Skeletal muscle satellite cell (primary cell): ENCODE results near the gene GPBP1.
"Not testable (repeated sequence)": the region's sequence is repeated elsewhere in the genome, so short reads cannot be mapped to it uniquely, and the experiment has no call there.

Source experiments
- H3K27me3 ChIP-seq: 2 replicates; pipeline ENCODE4 v1.7.0; 2013; ENCODE audit warnings: low read length; ENCODE audit not compliant: control insufficient read depth, insufficient read depth
- H3K36me3 ChIP-seq: 2 replicates; pipeline ENCODE4 v1.7.0; 2013; ENCODE audit warnings: mild to moderate bottlenecking, control low read depth, low read length; ENCODE audit not compliant: insufficient read depth
- H3K4me1 ChIP-seq: 2 replicates; pipeline ENCODE4 v1.7.0; 2013; ENCODE audit warnings: low read length; ENCODE audit not compliant: control insufficient read depth, insufficient read depth
- H3K4me2 ChIP-seq: 2 replicates; pipeline ENCODE4 v1.7.0; 2013; ENCODE audit warnings: mild to moderate bottlenecking, low read length
- H3K4me3 ChIP-seq: 2 replicates; pipeline ENCODE4 v1.7.0; 2013; ENCODE audit warnings: low read length
- H3K9ac ChIP-seq: 2 replicates; pipeline ENCODE4 v1.7.0; 2013; ENCODE audit warnings: mild to moderate bottlenecking, low read depth, low read length, moderate library complexity
- H3K9me3 ChIP-seq: replicated peaks from 2 replicates; pipeline ENCODE4 v1.7.0; 2013; ENCODE audit warnings: mild to moderate bottlenecking, control low read depth, low read length

Gene GPBP1

DNA sequence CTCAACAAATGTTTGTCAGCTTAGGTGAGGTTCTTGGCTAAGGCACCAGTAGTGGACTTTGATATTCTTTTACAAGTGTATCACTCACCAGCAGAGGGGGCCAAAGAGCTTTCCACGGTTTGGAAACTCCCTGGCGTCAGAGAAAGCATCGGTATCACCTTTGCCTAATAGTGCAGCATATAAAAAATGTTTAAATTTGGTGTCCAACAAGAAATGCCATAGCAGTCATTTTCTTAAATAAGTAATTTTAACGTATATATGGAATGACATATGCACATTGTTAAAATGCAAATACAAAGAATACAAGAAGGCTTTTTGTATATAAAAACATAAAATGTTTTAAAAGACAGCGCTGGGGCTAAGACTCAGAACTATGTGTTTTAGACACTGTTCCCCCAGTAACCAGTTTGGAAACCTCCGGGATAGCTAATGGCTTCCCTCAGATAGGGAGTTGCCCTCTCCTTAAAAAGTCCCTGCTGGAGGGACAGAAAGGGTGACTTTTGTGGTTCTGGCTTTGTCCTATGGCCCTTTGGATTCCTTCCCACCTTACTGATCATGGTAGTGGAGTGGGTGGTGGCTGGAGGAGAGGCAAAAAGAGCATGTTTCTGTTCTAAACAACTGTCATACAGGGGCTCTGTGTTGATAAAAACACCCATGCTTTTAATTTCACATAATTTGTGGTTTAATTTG lies 124.6 kb downstream of the GPBP1 start:
- no peaks in the 10 kb centered on the region for H3K9me3 ChIP-seq
- peaks cover 11% of the 10 kb centered on the region for H3K4me1 ChIP-seq
- H3K4me2 ChIP-seq = peak overlapping the region; percentile 58
- H3K36me3 ChIP-seq = no peaks in the 10 kb centered on the region
- H3K4me3 ChIP-seq = no peak overlapping the region
- peaks cover 3% of the 10 kb centered on the region for H3K27me3 ChIP-seq
- peak overlapping the region; percentile 23 for H3K9ac ChIP-seq

DNA sequence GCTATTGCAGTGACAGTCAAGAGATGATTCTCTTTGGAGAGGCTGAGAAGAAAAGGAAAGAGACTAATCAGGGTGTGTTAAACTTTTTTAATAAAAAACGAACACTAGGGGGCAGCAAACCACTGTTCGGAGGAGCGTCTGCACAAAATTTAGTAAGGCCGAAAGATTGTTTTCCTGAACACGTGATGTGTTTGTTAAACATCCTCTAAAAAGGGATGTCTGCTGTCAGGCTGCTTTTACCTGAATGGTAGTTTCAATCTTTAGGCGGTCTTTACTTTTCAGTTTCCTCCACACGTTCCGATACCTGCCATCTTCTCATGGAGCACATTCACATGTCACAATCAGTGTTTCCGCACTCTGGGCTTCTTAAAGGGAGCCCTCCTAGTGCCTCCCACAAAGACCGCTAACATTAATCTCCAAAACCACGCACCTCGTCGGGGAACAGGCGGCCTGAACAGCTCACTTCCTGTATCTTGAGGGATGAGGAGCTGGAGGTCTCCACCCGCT lies 125.2 kb downstream of the GPBP1 start:
- peaks cover 3% of the 10 kb centered on the region for H3K27me3 ChIP-seq
- H3K36me3 ChIP-seq = no peaks in the 10 kb centered on the region
- peak overlapping the region; percentile 58 for H3K4me2 ChIP-seq
- H3K9me3 ChIP-seq = no peaks in the 10 kb centered on the region
- peak overlapping the region; percentile 23 for H3K9ac ChIP-seq
- H3K4me1 ChIP-seq = peaks cover 11% of the 10 kb centered on the region
- no peak overlapping the region for H3K4me3 ChIP-seq

DNA sequence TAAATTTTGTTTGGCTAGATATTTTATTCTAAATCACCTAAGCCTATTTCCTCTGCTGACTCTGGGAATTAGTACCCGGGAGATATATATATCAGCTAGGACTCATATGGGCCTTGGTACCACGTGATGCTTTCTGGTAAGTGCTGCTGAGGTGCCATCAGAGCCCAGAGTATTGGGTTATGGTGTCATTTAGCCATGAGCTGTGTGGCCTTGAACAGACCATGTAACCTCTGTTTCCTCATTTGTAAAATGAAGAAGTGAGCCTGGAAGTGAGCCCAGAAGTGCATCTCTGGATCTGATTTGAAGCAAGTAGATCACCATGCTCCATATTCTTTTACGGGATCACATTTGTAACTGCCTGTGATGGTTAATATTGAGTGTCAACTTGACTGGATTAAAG lies 126.1 kb downstream of the GPBP1 start:
- Histone ChIP-seq H3K9ac (no peak overlapping the region), H3K27me3 (peaks cover 3% of the 10 kb centered on the region), H3K4me1 (peaks cover 11% of the 10 kb centered on the region), H3K36me3 (no peaks in the 10 kb centered on the region), H3K9me3 (no peaks in the 10 kb centered on the region), H3K4me3 (no peak overlapping the region), H3K4me2 (no peak overlapping the region)

DNA sequence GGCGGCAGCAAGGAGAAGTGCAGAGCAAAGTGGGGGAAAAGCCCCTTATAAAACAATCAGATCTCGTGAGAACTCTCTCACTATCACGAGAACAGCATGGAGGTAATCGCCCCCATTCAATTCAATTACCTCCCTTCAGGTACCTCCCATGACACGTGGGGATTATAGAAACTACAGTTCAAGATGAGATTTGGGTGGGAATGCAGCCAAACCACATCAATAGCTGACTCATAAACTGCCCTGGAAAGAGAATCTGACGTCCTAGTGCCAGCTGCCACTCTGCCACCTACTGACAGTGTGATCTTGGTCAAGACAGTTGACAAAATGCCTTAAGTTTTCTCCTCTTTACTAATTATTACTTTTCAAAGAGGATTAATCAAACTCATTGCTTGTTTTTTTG lies 128.3 kb downstream of the GPBP1 start:
- Histone ChIP-seq H3K27me3 (peaks cover 3% of the 10 kb centered on the region), H3K4me1 (peaks cover 11% of the 10 kb centered on the region), H3K4me2 (no peak overlapping the region), H3K36me3 (no peaks in the 10 kb centered on the region), H3K9ac (no peak overlapping the region), H3K4me3 (no peak overlapping the region), H3K9me3 (no peaks in the 10 kb centered on the region)

DNA sequence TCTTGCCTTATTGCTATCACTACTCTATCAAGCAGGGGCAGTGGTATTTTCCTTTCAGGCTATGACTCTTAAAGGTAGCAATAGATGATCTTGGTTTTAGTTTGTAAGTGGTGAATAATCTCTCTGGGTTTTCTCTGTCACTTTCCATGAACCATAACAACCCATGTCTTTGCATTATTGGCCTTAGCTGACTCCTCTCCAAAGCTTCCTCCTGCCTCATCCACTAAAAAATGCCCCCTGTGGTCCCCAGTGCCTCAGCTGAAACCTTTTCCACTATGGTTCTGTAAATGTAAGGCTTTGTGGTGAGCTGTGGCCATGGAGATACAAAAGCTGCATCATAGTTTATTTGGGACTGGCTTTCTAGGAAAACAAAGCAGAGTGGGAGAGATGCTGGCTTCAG lies 128.8 kb downstream of the GPBP1 start:
- Histone ChIP-seq H3K4me2 (no peak overlapping the region), H3K9me3 (no peaks in the 10 kb centered on the region), H3K36me3 (no peaks in the 10 kb centered on the region), H3K4me1 (peaks cover 11% of the 10 kb centered on the region), H3K27me3 (peaks cover 3% of the 10 kb centered on the region), H3K9ac (no peak overlapping the region), H3K4me3 (no peak overlapping the region)

DNA sequence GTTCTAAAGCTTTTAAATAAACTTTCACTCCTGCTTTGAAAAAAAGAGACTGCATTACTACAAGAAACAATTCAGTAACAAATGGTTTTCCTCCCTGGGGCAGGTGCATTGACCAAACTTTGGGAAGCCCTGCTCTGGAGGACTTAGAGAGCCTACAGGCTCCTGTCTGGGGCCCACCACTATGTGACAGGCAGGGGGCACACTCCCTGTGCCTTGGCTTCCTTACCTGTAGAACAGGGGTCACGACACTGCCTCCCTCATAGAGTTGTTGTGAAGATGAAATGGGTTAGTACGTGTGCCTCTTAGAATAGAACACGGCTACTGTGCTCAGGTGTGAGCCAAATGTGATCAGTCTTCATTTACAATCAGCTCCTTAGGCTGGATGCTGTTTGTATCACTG lies 130.1 kb downstream of the GPBP1 start:
- peaks cover 5% of the 10 kb centered on the region for H3K4me1 ChIP-seq
- no peaks in the 10 kb centered on the region for H3K9me3 ChIP-seq
- H3K4me3 ChIP-seq = no peak overlapping the region
- H3K4me2 ChIP-seq = no peak overlapping the region
- H3K36me3 ChIP-seq = no peaks in the 10 kb centered on the region
- no peak overlapping the region for H3K9ac ChIP-seq
- peaks cover 3% of the 10 kb centered on the region for H3K27me3 ChIP-seq

DNA sequence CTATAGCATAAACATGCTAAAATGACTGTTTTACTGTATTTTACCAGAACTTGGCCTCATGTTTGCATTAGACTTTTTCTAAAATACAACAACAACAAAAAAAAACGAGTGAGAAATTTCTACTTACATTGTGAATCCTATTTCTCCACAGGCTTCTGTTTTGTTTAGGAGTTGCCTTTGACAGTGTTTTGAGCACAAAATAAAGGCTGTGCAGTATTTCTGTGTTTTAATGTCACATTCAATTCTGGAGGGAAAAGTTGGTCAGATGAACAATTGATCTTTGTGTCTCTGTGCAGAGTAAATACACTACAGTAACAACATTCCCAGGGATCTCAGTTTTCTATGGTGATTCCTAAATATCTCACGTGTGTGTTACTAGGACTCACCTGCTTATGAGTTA lies 131.1 kb downstream of the GPBP1 start:
- Histone ChIP-seq H3K4me1 (peaks cover 2% of the 10 kb centered on the region), H3K36me3 (no peaks in the 10 kb centered on the region), H3K4me3 (no peak overlapping the region), H3K9ac (no peak overlapping the region), H3K9me3 (no peaks in the 10 kb centered on the region), H3K27me3 (peaks cover 3% of the 10 kb centered on the region), H3K4me2 (no peak overlapping the region)

DNA sequence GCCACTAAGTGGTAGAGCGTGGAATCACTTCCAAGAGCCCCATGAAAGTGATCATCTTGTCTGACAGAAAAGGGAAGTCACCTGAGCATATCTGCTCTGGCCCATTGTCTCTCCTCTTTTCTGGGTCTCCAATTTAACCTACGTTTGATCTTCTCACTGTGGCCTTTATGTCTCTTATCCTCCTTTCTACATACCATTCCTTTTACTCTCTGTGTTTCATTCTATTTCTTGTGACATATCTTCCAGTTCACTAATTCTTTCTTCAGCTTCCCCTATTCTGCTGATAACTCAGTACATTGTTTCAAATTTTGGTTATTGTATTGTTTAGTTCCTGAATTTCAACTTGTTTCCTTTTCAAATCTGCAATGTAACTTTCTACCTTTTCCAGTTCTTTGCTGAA lies 132.5 kb downstream of the GPBP1 start:
- Histone ChIP-seq H3K4me3 (no peak overlapping the region), H3K9ac (no peak overlapping the region), H3K4me1 (peaks cover 2% of the 10 kb centered on the region), H3K9me3 (no peaks in the 10 kb centered on the region), H3K27me3 (peaks cover 3% of the 10 kb centered on the region), H3K36me3 (no peaks in the 10 kb centered on the region), H3K4me2 (no peak overlapping the region)

DNA sequence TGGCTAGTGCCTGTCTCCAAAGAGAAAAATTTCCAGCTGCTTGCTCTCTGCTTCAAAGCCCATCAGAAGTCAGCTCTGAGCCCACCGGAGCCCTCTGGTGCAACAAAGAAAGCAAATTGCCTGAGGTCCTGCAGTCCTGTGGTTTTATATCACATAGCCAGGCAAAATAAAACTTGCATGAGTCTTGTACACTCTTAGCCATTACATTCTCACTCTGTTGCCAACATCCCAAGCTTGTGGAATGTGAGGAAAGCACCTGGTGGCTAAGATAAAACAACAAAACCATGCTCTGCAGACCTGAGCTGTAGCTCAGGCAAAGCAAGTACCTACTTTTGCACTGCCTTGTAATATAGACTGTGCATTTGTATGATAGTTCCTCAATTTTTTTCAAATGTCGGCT lies 133.7 kb downstream of the GPBP1 start:
- no peak overlapping the region for H3K4me3 ChIP-seq
- no peaks in the 10 kb centered on the region for H3K36me3 ChIP-seq
- no peaks in the 10 kb centered on the region for H3K9me3 ChIP-seq
- H3K27me3 ChIP-seq = peaks cover 3% of the 10 kb centered on the region
- no peak overlapping the region for H3K4me2 ChIP-seq
- no peaks in the 10 kb centered on the region for H3K4me1 ChIP-seq
- no peak overlapping the region for H3K9ac ChIP-seq

DNA sequence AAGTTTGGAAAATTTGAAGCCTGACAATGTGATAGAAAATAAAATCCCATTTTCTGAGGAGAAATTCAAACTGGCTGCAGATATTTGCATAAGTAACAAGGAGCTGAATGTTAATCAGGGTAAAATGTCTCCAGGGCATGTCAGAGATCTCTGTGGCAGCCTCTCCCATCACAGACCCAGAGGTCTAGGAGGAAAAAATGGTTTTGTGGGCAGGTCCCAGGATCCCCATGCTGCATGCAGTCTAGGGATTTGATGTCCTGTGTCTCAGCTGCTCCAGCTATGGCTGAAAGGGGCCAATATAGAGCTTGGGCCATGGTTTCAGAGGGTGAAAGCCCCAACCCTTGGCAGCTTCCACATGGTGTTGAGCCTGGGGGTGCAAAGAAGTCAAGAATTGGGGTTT lies 135.2 kb downstream of the GPBP1 start:
- not testable (repeated sequence) for H3K36me3 ChIP-seq, H3K4me2 ChIP-seq, H3K4me1 ChIP-seq, H3K9me3 ChIP-seq, H3K9ac ChIP-seq, H3K4me3 ChIP-seq, H3K27me3 ChIP-seq

DNA sequence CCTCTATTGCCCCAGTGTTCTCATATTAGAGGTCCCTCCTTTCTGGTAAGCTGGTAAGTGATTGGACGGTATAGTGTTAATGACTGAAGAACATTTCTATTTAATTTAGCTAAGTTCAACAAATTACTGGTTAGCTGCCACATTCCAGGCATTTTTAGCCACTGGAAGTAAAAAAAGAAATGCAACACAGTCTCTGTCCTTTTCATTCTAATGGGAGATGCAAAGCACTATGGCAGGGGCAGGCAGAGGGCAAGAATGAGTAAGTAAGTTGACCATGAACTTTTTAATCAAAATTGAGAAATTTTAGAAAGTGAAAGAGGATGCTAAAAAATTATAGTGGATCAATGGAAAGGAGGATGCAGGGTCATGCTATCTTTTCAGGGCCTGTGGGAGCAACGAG lies 137.4 kb downstream of the GPBP1 start:
- no peaks in the 10 kb centered on the region for H3K36me3 ChIP-seq
- H3K4me1 ChIP-seq = no peaks in the 10 kb centered on the region
- no peak overlapping the region for H3K4me2 ChIP-seq
- no peaks in the 10 kb centered on the region for H3K9me3 ChIP-seq
- H3K9ac ChIP-seq = no peak overlapping the region
- H3K4me3 ChIP-seq = no peak overlapping the region
- H3K27me3 ChIP-seq = peaks cover 4% of the 10 kb centered on the region
